ENCODE data around the gene CRB2.

Gene CRB2

GRCh38 chr9:123421801-123422455 lies 65.9 kb downstream of the CRB2 start:
- FAIRE-seq (no peak), DNase-seq (ENCODE audit: insufficient read length, low spot score) (no peak)
- TF ChIP-seq POLR2A (IDR thresholded peaks at IDR 0.05; ENCODE audit: low read depth, low read length) = no peak

- no peak for TF ChIP-seq POLR2A (IDR thresholded peaks at IDR 0.05; ENCODE audit: low read depth, low read length)
- DNase-seq (ENCODE audit: insufficient read length, low spot score) (no peak), FAIRE-seq (no peak)
Observed at GRCh38 chr9:123422635-123423310, 66.8 kb downstream of the CRB2 start.

GRCh38 chr9:123423311-123423640 lies 67.3 kb downstream of the CRB2 start:
- TF ChIP-seq POLR2A (IDR thresholded peaks at IDR 0.05; ENCODE audit: low read depth, low read length) = no peak
- DNase-seq (ENCODE audit: insufficient read length, low spot score) (no peak), FAIRE-seq (no peak)

GRCh38 chr9:123424131-123424530 lies 68.1 kb downstream of the CRB2 start:
- TF ChIP-seq POLR2A (IDR thresholded peaks at IDR 0.05; ENCODE audit: low read depth, low read length) = no peak
- DNase-seq (ENCODE audit: insufficient read length, low spot score) = no peak
- no peak for FAIRE-seq

GRCh38 chr9:123424552-123425225 lies 68.7 kb downstream of the CRB2 start:
- no peak for DNase-seq (ENCODE audit: insufficient read length, low spot score)
- no peak for FAIRE-seq
- no peak for TF ChIP-seq POLR2A (IDR thresholded peaks at IDR 0.05; ENCODE audit: low read depth, low read length)

GRCh38 chr9:123425261-123425821 lies 69.3 kb downstream of the CRB2 start:
- DNase-seq (ENCODE audit: insufficient read length, low spot score) (no peak), FAIRE-seq (no peak)
- TF ChIP-seq POLR2A (IDR thresholded peaks at IDR 0.05; ENCODE audit: low read depth, low read length) = no peak

GRCh38 chr9:123425836-123426365 lies 69.9 kb downstream of the CRB2 start:
- FAIRE-seq = no peak
- no peak for TF ChIP-seq POLR2A (IDR thresholded peaks at IDR 0.05; ENCODE audit: low read depth, low read length)
- no peak for DNase-seq (ENCODE audit: insufficient read length, low spot score)

- DNase-seq (ENCODE audit: insufficient read length, low spot score) = no peak
- TF ChIP-seq POLR2A (IDR thresholded peaks at IDR 0.05; ENCODE audit: low read depth, low read length) = no peak
- no peak for FAIRE-seq
Observed at GRCh38 chr9:123426406-123426805, 70.4 kb downstream of the CRB2 start.
